C1 segment of cervical spinal cord (tissue), 14 donors: ENCODE measurements around the gene EN2.
A peak's percentile ranks its signal among the peaks of the same experiment; 100 is the strongest.

Experiments
- DNase-seq, 14 donors: peaks; one replicate each; lab custom pipeline; 2025; lab: John Stamatoyannopoulos, UW

EN2 gene

DNA sequence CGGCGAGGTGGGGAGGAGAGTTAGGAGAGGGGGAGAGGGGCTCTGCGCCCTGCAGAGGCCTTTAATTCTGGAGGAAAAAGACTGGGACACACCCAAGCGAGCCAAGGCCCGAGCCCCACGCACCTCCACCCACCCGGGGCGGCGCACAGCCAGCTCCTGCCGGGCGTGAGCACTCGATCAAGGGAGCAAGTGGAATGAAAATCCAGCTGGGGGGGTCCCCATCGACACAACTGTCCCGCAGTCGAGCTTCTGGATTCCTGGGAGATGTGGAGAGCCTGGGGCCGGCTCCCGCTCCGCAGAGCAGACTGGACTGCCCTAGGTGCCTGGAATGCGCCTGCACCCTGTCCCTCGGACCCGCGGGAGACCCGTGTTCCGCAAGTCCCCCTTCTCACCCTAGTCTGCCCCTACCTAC is 7.4 kb upstream of the EN2 start:
- no peak for DNase-seq

GRCh38 chr7:155450970-155451801 is 6.7 kb upstream of the EN2 start:
- DNase-seq: no peak

- DNase-seq: no peak
Measured at GRCh38 chr7:155451840-155452239, 6.1 kb upstream of the EN2 start.

DNA sequence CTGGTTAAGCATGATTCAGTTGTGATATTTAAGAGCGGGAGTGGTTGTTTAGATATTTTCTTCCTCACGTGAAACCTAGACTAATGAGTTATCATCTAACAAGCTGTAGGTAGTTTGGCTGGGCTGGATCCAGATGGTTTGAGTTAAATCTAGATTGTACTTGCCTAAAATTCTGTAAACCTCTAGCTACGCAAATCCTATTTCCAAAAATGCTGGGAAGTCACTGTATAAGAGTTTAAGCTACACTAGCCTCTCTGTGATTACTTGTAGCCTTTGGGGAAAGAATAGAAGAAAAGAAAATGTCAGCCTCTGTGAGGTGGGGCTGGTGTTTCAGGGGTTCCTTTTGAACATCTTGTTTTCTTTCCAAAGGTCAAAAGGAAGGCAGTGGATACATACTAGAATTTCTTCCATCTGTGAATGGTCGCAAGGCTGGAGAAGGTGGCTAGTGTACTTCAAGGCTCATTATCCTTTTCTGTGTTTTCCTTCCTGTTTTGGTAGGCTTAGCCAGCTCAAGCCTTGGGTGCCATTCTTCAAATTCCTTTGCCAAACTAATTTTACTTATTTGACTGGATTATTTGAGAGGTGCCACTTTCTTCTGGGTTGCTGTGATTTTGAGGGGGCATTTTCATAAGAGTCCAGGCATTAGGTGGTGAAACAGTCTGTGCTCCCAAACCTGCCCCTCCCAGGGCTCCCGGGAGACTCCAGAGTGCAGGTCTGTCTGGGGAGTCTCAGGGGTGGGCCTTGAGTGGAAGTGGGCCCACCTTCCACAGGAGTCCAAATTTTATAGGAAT is 5.2 kb upstream of the EN2 start:
- DNase-seq: no peak

DNA sequence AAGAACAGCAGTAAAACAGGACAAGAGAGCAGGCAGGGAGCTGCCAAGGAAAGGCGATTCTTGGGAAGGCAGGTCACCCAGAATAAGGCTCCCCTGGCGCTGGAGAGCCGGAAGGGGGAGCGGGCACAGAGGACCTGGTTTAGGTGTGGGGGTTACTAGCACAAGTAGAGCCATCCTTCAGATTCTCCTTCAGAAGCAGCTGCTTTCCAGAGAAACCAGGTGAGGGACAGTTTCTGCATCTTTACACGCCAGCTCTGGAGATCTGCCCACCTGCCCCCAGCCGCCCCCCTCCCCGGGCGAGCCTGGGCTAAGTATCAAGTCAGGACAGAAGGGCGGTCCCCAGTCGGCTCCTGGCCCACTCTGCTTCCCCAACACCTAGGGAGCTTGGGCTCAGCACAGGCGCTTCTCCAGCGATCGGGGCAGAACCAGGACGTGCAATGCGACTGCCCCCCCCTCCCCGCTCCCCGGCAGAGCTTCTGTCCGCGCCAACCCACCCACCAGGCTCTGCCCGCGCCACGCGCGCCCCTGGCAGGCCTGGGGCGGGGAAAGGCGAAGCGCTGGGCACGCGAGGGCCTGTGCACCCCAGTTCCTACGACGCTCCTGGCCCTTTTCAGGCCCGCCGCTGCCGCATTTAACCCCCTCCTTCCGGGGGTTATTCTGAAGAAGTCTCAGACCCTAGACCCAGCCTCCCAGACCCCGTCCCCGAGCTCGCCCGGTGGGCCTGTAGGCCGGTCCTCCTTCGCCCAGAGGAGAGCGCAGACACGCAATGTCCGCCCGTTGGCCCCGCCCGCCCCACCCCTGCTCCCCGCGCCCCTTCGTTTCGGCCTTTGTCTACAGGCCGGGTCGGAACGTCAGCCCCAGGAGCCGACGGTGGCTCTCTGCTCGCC is 4.4 kb upstream of the EN2 start:
- peak in 1 of 14 donors; percentile 64 for DNase-seq

DNA sequence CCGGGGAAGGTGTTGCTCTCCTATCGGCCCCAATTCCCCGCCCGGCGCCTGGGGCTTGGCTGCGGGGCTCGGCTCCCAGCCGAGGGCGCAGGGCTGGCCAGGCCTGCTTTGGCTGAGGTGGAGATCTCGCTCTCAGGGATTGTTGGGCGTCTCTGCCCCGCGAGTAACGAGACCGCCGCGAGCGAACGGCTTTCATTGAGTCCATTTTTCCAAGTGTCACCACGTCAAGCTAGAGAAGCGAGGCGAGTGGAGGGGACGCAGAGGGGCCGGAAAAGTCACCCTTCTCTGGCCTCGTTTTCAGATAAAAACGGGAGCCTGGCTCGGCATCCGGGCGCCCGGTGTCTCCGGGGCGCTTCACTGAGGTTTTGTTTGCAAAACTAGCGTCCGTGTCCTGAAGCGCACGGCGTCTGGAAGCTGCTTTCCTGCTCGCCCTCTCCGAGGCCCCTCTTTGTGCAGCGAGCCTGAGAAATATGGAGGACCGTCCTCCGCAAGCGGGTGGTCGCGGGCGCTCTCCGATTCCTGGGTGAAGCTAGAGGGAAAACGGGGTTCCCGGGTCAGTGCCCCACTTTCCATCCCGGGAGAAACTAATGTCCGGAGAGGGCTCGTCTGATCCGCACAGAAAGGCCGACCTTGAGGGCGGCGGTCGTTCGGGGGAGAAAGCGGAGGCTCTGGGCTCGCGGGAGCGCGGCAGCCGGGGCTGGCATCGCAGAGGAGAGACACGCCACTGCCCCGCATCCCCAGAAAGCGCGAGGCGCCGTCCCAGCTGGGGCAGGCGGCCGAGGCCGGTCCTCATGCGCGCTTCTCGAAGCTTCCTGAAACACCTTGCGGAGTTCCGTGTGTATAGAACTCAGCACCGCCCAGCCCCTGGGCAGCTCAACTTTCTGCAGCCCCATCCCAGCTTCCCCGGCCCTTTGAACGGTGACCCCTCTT is 3.5 kb upstream of the EN2 start:
- DNase-seq: peak in 1 of 14 donors; percentile 58

- DNase-seq: no peak
Measured at GRCh38 chr7:155455132-155455693, 2.7 kb upstream of the EN2 start.

- DNase-seq: peak in 1 of 14 donors; percentile 74
Measured at GRCh38 chr7:155455776-155456737, 1.9 kb upstream of the EN2 start.

DNA sequence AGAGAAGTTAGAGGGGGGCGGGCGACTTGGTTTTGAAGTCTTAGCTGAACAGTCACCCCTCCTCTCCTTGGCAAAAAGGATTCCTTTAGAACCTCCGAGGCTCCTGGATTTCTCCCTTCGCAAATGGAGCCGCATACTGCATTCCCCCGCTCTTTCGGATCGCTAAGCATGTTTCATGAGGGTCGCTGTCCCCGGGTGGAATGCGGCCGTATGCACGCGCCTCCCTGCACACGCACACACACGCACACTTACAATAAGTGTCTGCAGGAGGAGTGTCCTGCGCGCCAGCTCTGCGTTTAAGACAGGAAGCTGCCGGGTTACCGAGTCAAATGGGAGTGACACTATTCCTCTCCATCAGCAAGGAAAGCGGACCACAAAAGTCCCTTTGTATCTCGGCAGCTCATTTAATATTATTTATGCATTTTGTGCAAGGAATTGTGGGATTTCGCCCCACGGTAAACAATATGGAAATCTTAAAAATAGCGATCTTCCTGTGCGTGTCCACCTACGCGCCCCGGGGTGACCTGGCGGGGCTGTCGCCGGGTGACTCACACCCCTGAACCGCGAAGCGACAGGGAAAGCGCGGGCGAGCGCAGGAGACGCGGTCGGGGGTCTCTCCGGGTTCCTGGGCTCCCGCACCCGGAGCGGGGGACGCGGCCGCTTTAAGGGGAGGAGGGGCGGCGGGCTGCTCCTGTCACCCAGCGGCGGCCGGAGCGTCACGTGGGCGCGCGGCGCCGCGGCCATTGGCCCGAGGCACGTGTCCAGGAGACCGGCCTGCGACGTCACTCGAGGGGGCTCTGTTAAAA is 988 bp upstream of the EN2 start:
- DNase-seq: peak; percentile 16 to 94 (median 67)

DNA sequence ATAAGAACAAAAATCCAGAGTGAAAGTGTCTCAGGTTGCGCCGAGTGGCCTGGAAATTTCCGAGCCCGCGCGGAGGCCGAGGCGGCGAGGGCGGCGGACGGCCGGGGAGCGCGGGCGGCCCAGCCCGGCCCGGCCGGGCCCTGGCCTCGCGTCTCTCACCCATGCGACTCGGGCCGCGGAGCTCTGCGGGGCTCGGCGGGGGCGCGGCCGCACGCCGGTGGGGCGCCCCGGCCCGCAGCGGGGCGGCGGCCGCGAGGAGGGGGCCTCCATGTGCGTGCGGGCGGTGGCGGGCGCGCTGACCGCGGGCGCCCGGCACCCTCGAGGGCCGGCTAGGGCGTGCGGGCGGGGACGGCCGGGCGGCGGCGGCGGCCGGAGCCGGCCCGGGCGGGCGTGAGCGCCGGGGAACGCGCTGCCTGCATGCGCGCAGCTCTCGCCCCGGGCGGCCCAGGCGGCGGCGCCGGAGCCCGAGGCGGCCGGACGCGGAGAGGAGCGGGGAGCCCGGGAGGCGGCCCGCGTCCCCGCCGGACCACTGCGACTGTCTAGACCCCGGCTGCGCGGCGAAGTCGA is 302 bp upstream of the EN2 start:
- no peak for DNase-seq

GRCh38 chr7:155458878-155459699 is 1.2 kb downstream of the EN2 start:
- no peak for DNase-seq

- DNase-seq: no peak
Measured at GRCh38 chr7:155459700-155460461, 2.0 kb downstream of the EN2 start.

GRCh38 chr7:155460926-155461613 is 3.1 kb downstream of the EN2 start:
- DNase-seq: peak in 1 of 14 donors; percentile 41

GRCh38 chr7:155461631-155462030 is 3.7 kb downstream of the EN2 start:
- no peak for DNase-seq

- peak in 1 of 14 donors; percentile 36 for DNase-seq
Measured at GRCh38 chr7:155462163-155462735, 4.3 kb downstream of the EN2 start.
